Fibroblast of lung (primary cell): ENCODE results near the gene RANGRF. TPM values are rescaled to one million over a fixed set of nuclear protein-coding genes. Genes with fewer than 3 reads are reported as not detected.

Experiments
- DNase-seq, 2 donors: peaks; one replicate each; pipeline versions ENCODE4 v3.0.0 to v3.0.0-alpha.2; 2010; ENCODE audit warnings: low read depth in 2 of 2
- H2AFZ ChIP-seq: 2 replicates; pipeline ENCODE4 v1.5.1; 2012; ENCODE audit warnings: low read length, control low read depth, inconsistent platforms
- H3K27ac ChIP-seq: 2 replicates; pipeline ENCODE4 v1.5.1; 2011; ENCODE audit warnings: low read length, control low read depth; ENCODE audit not compliant: insufficient read depth
- H3K27me3 ChIP-seq: 2 replicates; pipeline ENCODE4 v1.5.1; 2011; ENCODE audit warnings: mild to moderate bottlenecking, low read length; ENCODE audit not compliant: control insufficient read depth, insufficient read depth
- H3K36me3 ChIP-seq: 2 replicates; pipeline ENCODE4 v1.5.1; 2011; ENCODE audit warnings: low read length; ENCODE audit not compliant: control insufficient read depth, insufficient read depth
- H3K4me1 ChIP-seq: 2 replicates; pipeline ENCODE4 v1.5.1; 2011; ENCODE audit warnings: low read length; ENCODE audit not compliant: control insufficient read depth, insufficient read depth; ENCODE audit errors: extremely low read depth
- H3K4me2 ChIP-seq: 2 replicates; pipeline ENCODE4 v1.5.1; 2011; ENCODE audit warnings: low read length, control low read depth; ENCODE audit not compliant: insufficient read depth; ENCODE audit errors: extremely low read depth
- H3K4me3 ChIP-seq, 4 experiments: fragments of 200-600 bp in 1 of 4; sonication (generic) in 1 of 4; replicated peaks in 1 of 4; 2 replicates each; pipeline ENCODE4 v1.5.1; 2011 to 2016; ENCODE audit warnings: low read length in 4 of 4, low read depth in 3 of 4, mild to moderate bottlenecking in 3 of 4, control low read depth in 2 of 4, inconsistent platforms in 1 of 4, mixed read lengths in 1 of 4; ENCODE audit not compliant: insufficient read depth in 1 of 4; ENCODE audit errors: control extremely low read depth in 1 of 4
- H3K79me2 ChIP-seq: 2 replicates; pipeline ENCODE4 v1.5.1; 2012; ENCODE audit warnings: mild to moderate bottlenecking, low read length, inconsistent platforms; ENCODE audit not compliant: control insufficient read depth, insufficient read depth
- H3K9ac ChIP-seq: 2 replicates; pipeline ENCODE4 v1.5.1; 2011; ENCODE audit warnings: mild to moderate bottlenecking, low read length, control low read depth; ENCODE audit not compliant: insufficient read depth
- H3K9me3 ChIP-seq: 2 replicates; pipeline ENCODE4 v1.5.1; 2012; ENCODE audit warnings: low read depth, low read length; ENCODE audit not compliant: control insufficient read depth, insufficient read depth
- H4K20me1 ChIP-seq: 2 replicates; pipeline ENCODE4 v1.5.1; 2011; ENCODE audit warnings: low read length; ENCODE audit not compliant: control insufficient read depth, insufficient read depth; ENCODE audit errors: extremely low read depth
- EZH2 ChIP-seq: IDR thresholded peaks from 2 replicates; pipeline ENCODE4 v1.5.1; 2012; ENCODE audit warnings: low read length, control low read depth, mild to moderate bottlenecking; ENCODE audit errors: missing control alignments
- polyA plus RNA-seq, 2 donors: library from polyadenylated mRNA; depleted of rRNA in 1 of 2; stranded (reverse) in 1 of 2; unstranded in 1 of 2; fragments of >200 nt; gene quantifications; 2 replicates each; pipeline ENCODE4 v1.2.1, GENCODE V29; 2011 to 2012; ENCODE audit warnings: missing spikeins in 1 of 2
- total RNA-seq: library from RNA; depleted of rRNA; stranded (reverse); fragments of >200 nt; gene quantifications from 2 replicates; pipeline ENCODE4 v1.2.1, GENCODE V29; 2014
- TF ChIP-seq, protein P1 (sequence below), 2 donors: IDR thresholded peaks in 1 of 2; conservative IDR thresholded peaks in 1 of 2; 1 replicate in 1 of 2; 2 replicates in 1 of 2; pipeline ENCODE4 v1.5.1; 2011 to 2012; ENCODE audit warnings: low read length in 2 of 2, control low read depth in 1 of 2, inconsistent platforms in 1 of 2, low read depth in 1 of 2, mild to moderate bottlenecking in 1 of 2

RANGRF gene
- total and polyA plus RNA-seq, 2 donors (not counting 1 experiment from before 2014, with no cell fraction given): 15.4 to 19.8 TPM

DNA sequence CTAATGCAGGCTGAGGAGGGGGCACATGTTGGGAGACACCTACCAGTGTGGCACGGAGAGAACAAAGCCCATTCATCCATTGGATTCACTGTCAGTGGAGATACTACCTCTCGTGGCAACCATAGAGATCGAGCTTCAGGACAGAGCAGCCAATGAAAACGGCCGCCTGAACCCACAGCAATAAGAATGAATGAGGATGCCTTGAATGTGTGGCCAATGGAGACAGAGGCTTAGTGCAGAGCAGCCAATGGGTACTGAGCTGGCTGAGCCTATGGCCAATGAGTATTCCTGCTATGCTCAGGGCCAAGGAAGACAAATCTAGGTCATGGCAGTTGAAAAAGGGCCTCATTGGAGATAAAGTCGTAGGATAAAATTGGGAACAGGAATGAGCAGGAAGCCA, 32.5 kb downstream of the RANGRF start:
- H3K27ac ChIP-seq: no peak overlapping the region
- H3K9ac ChIP-seq: no peak overlapping the region
- H2AFZ ChIP-seq: no peak overlapping the region
- TF ChIP-seq, protein P1, sequence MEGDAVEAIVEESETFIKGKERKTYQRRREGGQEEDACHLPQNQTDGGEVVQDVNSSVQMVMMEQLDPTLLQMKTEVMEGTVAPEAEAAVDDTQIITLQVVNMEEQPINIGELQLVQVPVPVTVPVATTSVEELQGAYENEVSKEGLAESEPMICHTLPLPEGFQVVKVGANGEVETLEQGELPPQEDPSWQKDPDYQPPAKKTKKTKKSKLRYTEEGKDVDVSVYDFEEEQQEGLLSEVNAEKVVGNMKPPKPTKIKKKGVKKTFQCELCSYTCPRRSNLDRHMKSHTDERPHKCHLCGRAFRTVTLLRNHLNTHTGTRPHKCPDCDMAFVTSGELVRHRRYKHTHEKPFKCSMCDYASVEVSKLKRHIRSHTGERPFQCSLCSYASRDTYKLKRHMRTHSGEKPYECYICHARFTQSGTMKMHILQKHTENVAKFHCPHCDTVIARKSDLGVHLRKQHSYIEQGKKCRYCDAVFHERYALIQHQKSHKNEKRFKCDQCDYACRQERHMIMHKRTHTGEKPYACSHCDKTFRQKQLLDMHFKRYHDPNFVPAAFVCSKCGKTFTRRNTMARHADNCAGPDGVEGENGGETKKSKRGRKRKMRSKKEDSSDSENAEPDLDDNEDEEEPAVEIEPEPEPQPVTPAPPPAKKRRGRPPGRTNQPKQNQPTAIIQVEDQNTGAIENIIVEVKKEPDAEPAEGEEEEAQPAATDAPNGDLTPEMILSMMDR (conservative IDR thresholded peaks at IDR 0.05 in 1 of 2, IDR thresholded peaks at IDR 0.05 in 1 of 2; ENCODE audit: low read depth in 1 of 2, low read length in 2 of 2): no peak
- no peak for TF ChIP-seq EZH2
- peaks cover 12% of the 10 kb centered on the region for H3K27me3 ChIP-seq
- H3K4me1 ChIP-seq: no peaks in the 10 kb centered on the region
- H3K9me3 ChIP-seq: no peaks in the 10 kb centered on the region
- no peak for DNase-seq
- no peaks in the 10 kb centered on the region for H4K20me1 ChIP-seq
- no peaks in the 10 kb centered on the region for H3K36me3 ChIP-seq
- no peak overlapping the region for H3K4me3 ChIP-seq
- H3K4me2 ChIP-seq: no peak overlapping the region
- H3K79me2 ChIP-seq: no peaks in the 10 kb centered on the region

DNA sequence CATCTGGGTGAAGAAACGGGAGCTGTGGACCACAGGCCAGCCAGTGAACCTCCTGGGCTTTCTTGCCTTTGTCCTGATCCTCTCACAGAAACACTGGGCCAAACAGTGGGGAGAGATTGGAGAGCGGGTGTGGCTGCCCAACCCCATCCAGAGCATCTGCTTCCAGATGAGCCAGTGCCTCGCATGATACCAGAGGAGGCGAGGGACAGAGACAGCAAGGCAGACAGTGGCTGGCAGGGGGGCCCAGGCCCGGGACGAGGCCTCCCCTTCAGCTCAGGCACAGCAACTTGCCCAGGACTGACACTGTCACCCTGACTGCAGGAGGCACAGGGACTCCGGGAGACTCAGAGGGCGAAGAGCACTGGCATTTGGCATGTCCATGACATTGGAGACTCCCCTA, 33.6 kb downstream of the RANGRF start:
- Histone ChIP-seq H3K79me2 (no peaks in the 10 kb centered on the region), H3K27ac (no peak overlapping the region), H4K20me1 (no peaks in the 10 kb centered on the region), H3K36me3 (no peaks in the 10 kb centered on the region), H3K4me2 (no peak overlapping the region), H3K4me1 (no peaks in the 10 kb centered on the region), H3K9me3 (no peaks in the 10 kb centered on the region), H2AFZ (no peak overlapping the region), H3K9ac (no peak overlapping the region), H3K27me3 (peaks cover 9% of the 10 kb centered on the region), H3K4me3 (no peak overlapping the region)
- DNase-seq: no peak
- TF ChIP-seq EZH2: no peak
- TF ChIP-seq, protein P1 (conservative IDR thresholded peaks at IDR 0.05 in 1 of 2, IDR thresholded peaks at IDR 0.05 in 1 of 2; ENCODE audit: low read depth in 1 of 2, low read length in 2 of 2): no peak

DNA sequence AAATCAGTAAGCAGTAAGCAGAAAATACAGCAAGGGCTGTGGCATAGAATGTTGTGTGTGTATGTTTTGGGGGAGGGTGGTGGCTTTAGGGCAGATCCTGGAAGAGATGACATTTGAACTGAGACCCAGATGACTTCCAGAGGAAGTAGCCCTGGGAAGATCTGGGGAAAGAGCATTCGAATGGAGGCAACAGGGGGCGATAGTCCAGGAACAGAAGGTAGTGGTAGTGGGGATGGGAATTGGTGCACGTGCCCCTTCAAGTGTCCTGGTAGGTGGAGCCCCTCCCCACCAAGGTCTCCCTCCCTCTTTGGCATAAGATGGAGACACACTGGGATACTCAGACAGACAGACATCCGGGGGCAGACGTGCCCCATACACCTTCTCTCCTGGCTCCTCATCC, 35.7 kb downstream of the RANGRF start:
- Histone ChIP-seq H3K27me3 (no peaks in the 10 kb centered on the region), H3K79me2 (no peaks in the 10 kb centered on the region), H3K9ac (no peak overlapping the region), H4K20me1 (no peaks in the 10 kb centered on the region), H3K27ac (no peak overlapping the region), H3K9me3 (no peaks in the 10 kb centered on the region), H3K4me2 (no peak overlapping the region), H3K4me1 (no peaks in the 10 kb centered on the region), H2AFZ (no peak overlapping the region), H3K36me3 (no peaks in the 10 kb centered on the region), H3K4me3 (no peak overlapping the region)
- no peak for DNase-seq
- TF ChIP-seq, protein P1 (conservative IDR thresholded peaks at IDR 0.05 in 1 of 2, IDR thresholded peaks at IDR 0.05 in 1 of 2; ENCODE audit: low read depth in 1 of 2, low read length in 2 of 2): no peak
- no peak for TF ChIP-seq EZH2
